ENCODE data around the gene CS. TPM values are rescaled to one million over a fixed set of nuclear protein-coding genes. Genes with fewer than 3 reads are reported as not detected.
"Not testable (repeated sequence)": the region's sequence is repeated elsewhere in the genome, so short reads cannot be mapped to it uniquely, and the experiment has no call there.

Gene CS
- total RNA-seq, 1 experiment from 2014 or later = 254 TPM

GRCh38 chr12:56326126-56326525, 26.0 kb upstream of the CS start:
- Mint-ChIP-seq H3K4me3 (ENCODE audit: low read depth, unreplicated experiment) (no peak overlapping the region), H3K9me3 (ENCODE audit: low read depth, unreplicated experiment) (no peaks in the 10 kb centered on the region), H3K27ac (ENCODE audit: unreplicated experiment) (no peak overlapping the region), H3K4me1 (ENCODE audit: low read depth, unreplicated experiment) (peaks cover 2% of the 10 kb centered on the region), H3K27me3 (ENCODE audit: unreplicated experiment) (no peaks in the 10 kb centered on the region), H3K36me3 (ENCODE audit: insufficient read depth, unreplicated experiment) (no peaks in the 10 kb centered on the region)
- CTCF ChIA-PET = no interaction called here
- BruUV-seq (replicated peaks) = no TSS peak
- TF ChIP-seq CTCF (IDR thresholded peaks at IDR 0.05; ENCODE audit: unreplicated experiment) = no peak
- no peak for DNase-seq
- intact Hi-C loops (cut with micrococcal nuclease; ENCODE audit: unreplicated experiment) = no loop called here

DNA sequence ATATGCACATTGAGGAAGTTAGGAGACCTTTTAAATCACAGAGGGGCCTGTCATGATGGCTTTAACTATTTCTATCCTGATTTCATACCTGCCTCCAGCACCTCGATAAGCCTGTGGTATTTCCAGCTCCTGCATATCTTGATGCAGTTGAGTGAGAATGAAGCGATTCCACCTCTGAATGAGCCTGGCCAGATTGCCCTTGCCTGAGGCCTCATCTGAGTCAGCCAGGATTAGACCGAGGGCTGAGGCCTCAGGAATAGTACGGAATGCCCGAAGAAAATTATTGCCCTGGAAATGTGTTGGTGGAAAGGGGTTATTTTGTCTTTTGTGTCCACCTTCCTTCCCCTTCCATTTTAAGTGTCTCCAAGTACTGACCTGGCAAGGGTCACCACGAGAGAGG, 24.1 kb upstream of the CS start:
- no peaks in the 10 kb centered on the region for H3K27me3 Mint-ChIP-seq (ENCODE audit: unreplicated experiment)
- CTCF ChIA-PET = no interaction called here
- BruUV-seq (replicated peaks) = no TSS peak
- no peaks in the 10 kb centered on the region for H3K9me3 Mint-ChIP-seq (ENCODE audit: low read depth, unreplicated experiment)
- no peak overlapping the region for H3K4me3 Mint-ChIP-seq (ENCODE audit: low read depth, unreplicated experiment)
- no peak for TF ChIP-seq CTCF (IDR thresholded peaks at IDR 0.05; ENCODE audit: unreplicated experiment)
- intact Hi-C loops (cut with micrococcal nuclease; ENCODE audit: unreplicated experiment) = no loop called here
- DNase-seq = no peak
- no peak overlapping the region for H3K27ac Mint-ChIP-seq (ENCODE audit: unreplicated experiment)
- H3K4me1 Mint-ChIP-seq (ENCODE audit: low read depth, unreplicated experiment) = no peaks in the 10 kb centered on the region
- H3K36me3 Mint-ChIP-seq (ENCODE audit: insufficient read depth, unreplicated experiment) = no peaks in the 10 kb centered on the region

- intact Hi-C loops (cut with micrococcal nuclease; ENCODE audit: unreplicated experiment); H3K27me3 Mint-ChIP-seq (ENCODE audit: unreplicated experiment); DNase-seq; H3K4me3 Mint-ChIP-seq (ENCODE audit: low read depth, unreplicated experiment); BruUV-seq (replicated peaks); H3K4me1 Mint-ChIP-seq (ENCODE audit: low read depth, unreplicated experiment); H3K9me3 Mint-ChIP-seq (ENCODE audit: low read depth, unreplicated experiment); H3K36me3 Mint-ChIP-seq (ENCODE audit: insufficient read depth, unreplicated experiment); H3K27ac Mint-ChIP-seq (ENCODE audit: unreplicated experiment): not testable (repeated sequence)
- CTCF ChIA-PET = interaction anchor here (0.7 to 1.2 kb wide), 2 partner anchors 13 to 143 kb away, joined by 3 to 4 read pairs; no protein-coding TSS in a partner anchor
These were observed 21.5 kb upstream of the CS start for GRCh38 chr12:56321610-56322009.

DNA sequence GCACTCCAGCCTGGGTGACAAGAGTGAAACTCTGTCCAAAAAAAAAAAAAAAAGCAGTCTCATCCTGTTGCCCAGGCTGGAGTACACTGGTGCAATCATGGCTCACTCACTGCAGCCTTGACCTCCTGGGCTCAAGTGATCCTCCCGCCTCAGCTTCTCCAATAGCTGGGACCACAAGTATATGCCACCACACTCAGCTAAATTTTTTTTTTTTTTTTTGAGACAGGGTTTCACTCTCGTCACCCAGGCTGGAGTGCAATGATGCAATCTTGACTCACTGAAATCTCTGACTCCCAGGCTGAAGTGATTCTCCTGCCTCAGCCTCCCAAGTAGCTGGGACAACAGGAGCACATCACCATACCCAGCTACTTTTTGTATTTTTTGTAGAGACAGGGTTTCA, 20.9 kb upstream of the CS start:
- no TSS peak for BruUV-seq (replicated peaks)
- H3K27me3 Mint-ChIP-seq (ENCODE audit: unreplicated experiment) = no peaks in the 10 kb centered on the region
- CTCF ChIA-PET = interaction anchor here (0.7 to 1.2 kb wide), 2 partner anchors 12 to 143 kb away, joined by 3 to 4 read pairs; no protein-coding TSS in a partner anchor
- TF ChIP-seq CTCF (IDR thresholded peaks at IDR 0.05; ENCODE audit: unreplicated experiment) = no peak
- no peak for DNase-seq
- H3K4me3 Mint-ChIP-seq (ENCODE audit: low read depth, unreplicated experiment) = no peak overlapping the region
- H3K9me3 Mint-ChIP-seq (ENCODE audit: low read depth, unreplicated experiment) = no peaks in the 10 kb centered on the region
- H3K36me3 Mint-ChIP-seq (ENCODE audit: insufficient read depth, unreplicated experiment) = peaks cover 8% of the 10 kb centered on the region
- H3K4me1 Mint-ChIP-seq (ENCODE audit: low read depth, unreplicated experiment) = no peaks in the 10 kb centered on the region
- intact Hi-C loops (cut with micrococcal nuclease; ENCODE audit: unreplicated experiment) = no loop called here
- no peak overlapping the region for H3K27ac Mint-ChIP-seq (ENCODE audit: unreplicated experiment)

DNA sequence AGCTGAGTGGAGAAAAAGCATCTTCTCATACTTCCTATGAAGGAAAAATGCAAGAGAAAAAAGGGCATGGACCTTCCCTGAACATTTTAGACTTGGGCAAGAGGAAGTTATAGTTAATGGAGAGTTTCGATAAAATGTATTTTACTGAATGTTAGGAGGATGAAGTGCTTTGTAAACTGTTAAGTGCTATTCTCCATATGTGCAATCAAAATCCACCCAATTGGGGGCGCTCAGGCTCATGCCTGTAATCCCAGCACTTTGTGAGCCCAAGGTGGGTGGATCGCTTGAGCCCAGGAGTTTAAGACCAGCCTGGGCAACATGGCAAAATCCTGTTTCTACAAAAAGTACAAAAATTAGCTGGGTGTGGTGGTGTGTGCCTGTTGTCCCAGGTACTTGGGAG, 17.5 kb upstream of the CS start:
- intact Hi-C loops (cut with micrococcal nuclease; ENCODE audit: unreplicated experiment) = no loop called here
- no peak for DNase-seq
- BruUV-seq (replicated peaks) = no TSS peak
- TF ChIP-seq CTCF (IDR thresholded peaks at IDR 0.05; ENCODE audit: unreplicated experiment) = no peak
- no peak overlapping the region for H3K4me3 Mint-ChIP-seq (ENCODE audit: low read depth, unreplicated experiment)
- peaks cover 35% of the 10 kb centered on the region for H3K36me3 Mint-ChIP-seq (ENCODE audit: insufficient read depth, unreplicated experiment)
- CTCF ChIA-PET = no interaction called here
- H3K4me1 Mint-ChIP-seq (ENCODE audit: low read depth, unreplicated experiment) = no peaks in the 10 kb centered on the region
- H3K27ac Mint-ChIP-seq (ENCODE audit: unreplicated experiment) = no peak overlapping the region
- no peaks in the 10 kb centered on the region for H3K9me3 Mint-ChIP-seq (ENCODE audit: low read depth, unreplicated experiment)
- no peaks in the 10 kb centered on the region for H3K27me3 Mint-ChIP-seq (ENCODE audit: unreplicated experiment)

All from Calu3 (cell line).